ENCODE results near the gene OPA3.

Gene OPA3

DNA sequence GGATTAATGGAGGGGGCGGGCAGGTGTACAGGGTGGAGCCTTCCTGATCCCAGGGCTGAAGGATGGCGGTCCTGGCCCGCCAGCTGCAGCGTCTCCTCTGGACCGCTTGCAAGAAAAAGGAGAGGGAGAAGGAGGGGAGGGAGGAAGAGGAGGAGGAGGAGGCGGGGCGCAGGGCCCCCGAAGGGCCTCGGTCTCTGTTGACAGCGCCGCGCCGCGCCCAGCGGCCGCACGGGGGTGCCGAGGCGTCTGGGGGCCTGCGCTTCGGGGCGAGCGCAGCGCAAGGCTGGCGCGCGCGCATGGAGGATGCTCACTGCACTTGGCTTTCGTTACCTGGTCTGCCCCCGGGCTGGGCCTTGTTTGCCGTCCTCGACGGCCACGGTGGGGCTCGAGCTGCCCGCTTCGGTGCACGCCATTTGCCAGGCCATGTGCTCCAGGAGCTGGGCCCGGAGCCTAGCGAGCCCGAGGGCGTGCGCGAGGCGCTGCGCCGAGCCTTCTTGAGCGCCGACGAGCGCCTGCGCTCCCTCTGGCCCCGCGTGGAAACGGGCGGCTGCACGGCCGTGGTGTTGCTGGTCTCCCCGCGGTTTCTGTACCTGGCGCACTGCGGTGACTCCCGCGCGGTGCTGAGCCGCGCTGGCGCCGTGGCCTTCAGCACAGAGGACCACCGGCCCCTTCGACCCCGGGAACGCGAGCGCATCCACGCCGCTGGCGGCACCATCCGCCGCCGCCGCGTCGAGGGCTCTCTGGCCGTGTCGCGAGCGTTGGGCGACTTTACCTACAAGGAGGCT is 86.0 kb downstream of the OPA3 start, which contains the start of gene PPM1N:
Gene PPM1N (plus strand): TSS at position 33 of the 785 bp plus-strand sequence. CDS start 30 bp downstream, at position 63.
- Mint-ChIP-seq H3K9me3 (no peaks in the 10 kb centered on the region), H3K4me1 (peaks cover 28% of the 10 kb centered on the region), H3K4me3 (peak within 1 kb of the TSS; percentile 79 to 85 (median 84)), H3K27me3 (ENCODE audit: low read depth) (peaks cover 67% of the 10 kb centered on the region), H3K27ac (peak within 1 kb of the TSS in 1 of 3 experiments; percentile 8), H3K36me3 (ENCODE audit: low read depth) (no peaks in the 10 kb centered on the region)
- TF ChIP-seq, protein P1, sequence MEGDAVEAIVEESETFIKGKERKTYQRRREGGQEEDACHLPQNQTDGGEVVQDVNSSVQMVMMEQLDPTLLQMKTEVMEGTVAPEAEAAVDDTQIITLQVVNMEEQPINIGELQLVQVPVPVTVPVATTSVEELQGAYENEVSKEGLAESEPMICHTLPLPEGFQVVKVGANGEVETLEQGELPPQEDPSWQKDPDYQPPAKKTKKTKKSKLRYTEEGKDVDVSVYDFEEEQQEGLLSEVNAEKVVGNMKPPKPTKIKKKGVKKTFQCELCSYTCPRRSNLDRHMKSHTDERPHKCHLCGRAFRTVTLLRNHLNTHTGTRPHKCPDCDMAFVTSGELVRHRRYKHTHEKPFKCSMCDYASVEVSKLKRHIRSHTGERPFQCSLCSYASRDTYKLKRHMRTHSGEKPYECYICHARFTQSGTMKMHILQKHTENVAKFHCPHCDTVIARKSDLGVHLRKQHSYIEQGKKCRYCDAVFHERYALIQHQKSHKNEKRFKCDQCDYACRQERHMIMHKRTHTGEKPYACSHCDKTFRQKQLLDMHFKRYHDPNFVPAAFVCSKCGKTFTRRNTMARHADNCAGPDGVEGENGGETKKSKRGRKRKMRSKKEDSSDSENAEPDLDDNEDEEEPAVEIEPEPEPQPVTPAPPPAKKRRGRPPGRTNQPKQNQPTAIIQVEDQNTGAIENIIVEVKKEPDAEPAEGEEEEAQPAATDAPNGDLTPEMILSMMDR (IDR thresholded peaks at IDR 0.05; ENCODE audit: unreplicated experiment in 3 of 3) = no peak

DNA sequence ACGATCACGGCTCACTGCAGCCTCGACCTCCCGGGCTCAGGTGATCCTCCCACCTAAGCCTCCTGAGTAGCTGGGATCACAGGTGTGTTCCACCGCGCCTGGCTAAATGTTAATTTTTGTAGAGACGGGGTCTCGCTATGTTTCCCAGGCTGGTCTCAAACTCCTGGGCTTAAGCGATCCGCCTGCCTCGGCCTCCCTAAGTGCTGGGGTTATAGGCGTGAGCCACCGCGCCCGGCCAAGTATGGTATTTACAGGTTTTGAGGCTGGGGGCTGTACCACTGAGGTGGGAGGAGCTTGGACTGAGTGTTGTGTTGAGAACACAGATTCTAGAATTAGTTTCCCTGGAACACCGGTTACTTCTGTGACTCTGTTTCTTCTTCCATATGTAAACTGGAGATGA is 86.8 kb downstream of the OPA3 start:
- TF ChIP-seq, protein P1 (IDR thresholded peaks at IDR 0.05; ENCODE audit: unreplicated experiment in 3 of 3) = no peak
- peaks cover 72% of the 10 kb centered on the region for H3K27me3 Mint-ChIP-seq (ENCODE audit: low read depth)
- no peaks in the 10 kb centered on the region for H3K36me3 Mint-ChIP-seq (ENCODE audit: low read depth)
- peaks cover 35% of the 10 kb centered on the region for H3K4me1 Mint-ChIP-seq
- H3K27ac Mint-ChIP-seq = no peak overlapping the region
- peak overlapping the region; percentile 63 to 85 (median 79) for H3K4me3 Mint-ChIP-seq
- no peaks in the 10 kb centered on the region for H3K9me3 Mint-ChIP-seq

DNA sequence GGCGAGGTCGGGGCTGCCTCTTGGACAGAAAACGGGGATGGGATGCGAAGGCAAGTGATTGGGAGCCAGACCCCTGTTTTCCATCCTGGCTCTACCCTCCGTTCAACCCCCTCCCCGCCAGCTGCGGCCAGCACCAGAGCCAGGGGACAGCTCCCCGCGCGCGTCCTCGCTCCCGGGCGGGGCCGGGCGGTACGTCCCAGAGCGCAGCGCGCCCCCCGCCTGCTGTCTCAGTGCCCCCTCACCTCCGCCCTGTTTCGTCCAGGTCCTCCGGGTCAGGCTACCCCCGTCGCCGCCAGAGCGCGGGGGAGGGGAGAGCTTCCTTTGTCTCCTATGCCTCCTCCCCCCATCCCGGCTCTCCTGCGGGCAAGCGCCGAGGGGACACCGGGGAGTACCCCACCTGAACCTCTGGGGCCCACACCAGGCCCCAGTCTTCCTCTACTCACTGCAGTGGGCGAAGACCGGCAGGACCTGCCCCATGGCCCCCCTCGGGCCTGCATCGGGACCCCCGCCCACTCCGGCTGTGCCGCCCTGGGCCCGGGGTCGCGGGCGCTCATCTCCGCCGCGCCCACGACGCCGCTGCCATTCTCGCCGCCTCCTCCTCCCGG is 88.2 kb downstream of the OPA3 start:
- Mint-ChIP-seq H3K4me3 (peak overlapping the region; percentile 80 to 84 (median 80)), H3K27ac (no peak overlapping the region), H3K36me3 (ENCODE audit: low read depth) (no peaks in the 10 kb centered on the region), H3K4me1 (peaks cover 46% of the 10 kb centered on the region), H3K27me3 (ENCODE audit: low read depth) (peaks cover 64% of the 10 kb centered on the region), H3K9me3 (no peaks in the 10 kb centered on the region)
- TF ChIP-seq, protein P1 (IDR thresholded peaks at IDR 0.05; ENCODE audit: unreplicated experiment in 3 of 3) = no peak

DNA sequence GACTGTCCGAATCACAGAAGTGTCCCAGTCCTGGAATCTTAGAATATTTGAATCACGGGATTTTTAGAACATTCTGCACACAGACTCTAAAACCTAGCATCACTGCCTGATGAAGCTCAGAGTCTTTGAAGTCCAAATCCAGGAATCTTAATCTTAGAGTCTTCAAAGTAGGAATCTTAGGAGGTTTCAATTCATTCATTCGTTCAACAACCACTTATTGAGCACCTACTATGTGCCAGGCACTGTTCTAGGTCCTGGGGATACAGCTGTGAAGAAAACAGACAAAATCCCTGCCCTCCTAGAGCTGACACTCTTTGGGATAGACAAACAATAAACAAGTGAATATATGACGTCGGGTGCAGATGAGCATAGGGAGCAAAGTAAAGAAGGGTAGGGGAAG is 89.4 kb downstream of the OPA3 start:
- Mint-ChIP-seq H3K27ac (no peak overlapping the region), H3K4me3 (peak overlapping the region; percentile 80 to 84 (median 80)), H3K4me1 (peaks cover 37% of the 10 kb centered on the region), H3K27me3 (ENCODE audit: low read depth) (peaks cover 52% of the 10 kb centered on the region), H3K36me3 (ENCODE audit: low read depth) (no peaks in the 10 kb centered on the region), H3K9me3 (no peaks in the 10 kb centered on the region)
- TF ChIP-seq, protein P1 (IDR thresholded peaks at IDR 0.05; ENCODE audit: unreplicated experiment in 3 of 3) = no peak

DNA sequence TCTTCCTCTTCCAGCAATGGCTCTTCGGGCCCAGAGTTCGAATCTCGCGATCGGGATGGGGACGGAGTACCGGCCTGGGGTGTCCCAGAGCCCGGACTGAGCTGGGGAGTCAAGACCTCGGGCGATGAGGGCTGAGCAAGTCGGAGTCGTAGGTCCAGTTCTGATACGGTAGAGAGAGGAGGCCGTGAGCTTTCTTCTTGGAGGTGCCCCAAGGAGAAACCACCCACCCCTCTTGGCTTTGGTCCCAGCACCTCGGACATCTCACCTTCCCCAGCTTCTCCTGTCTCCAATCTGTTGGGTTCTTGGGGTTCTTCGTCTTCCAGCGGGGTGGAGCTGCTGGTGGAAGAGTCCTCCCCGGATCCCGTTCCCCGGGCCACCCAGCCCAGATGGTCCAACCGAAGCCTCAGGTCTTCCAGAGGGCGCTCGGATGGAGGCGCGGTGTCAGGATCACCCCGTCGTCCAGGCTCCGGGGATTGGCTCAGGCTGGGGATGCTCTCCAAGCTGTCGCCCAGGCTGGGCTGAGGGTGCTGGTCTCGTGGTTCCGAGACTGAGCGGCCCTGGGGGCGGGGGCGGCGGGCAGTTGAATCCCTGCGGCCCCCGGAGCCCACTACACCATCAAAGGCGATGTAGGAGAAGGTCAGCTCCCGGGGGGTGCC is 90.2 kb downstream of the OPA3 start:
- H3K36me3 Mint-ChIP-seq (ENCODE audit: low read depth) = no peaks in the 10 kb centered on the region
- peak overlapping the region in 1 of 3 experiments; percentile 48 for H3K27ac Mint-ChIP-seq
- peak overlapping the region; percentile 77 to 94 (median 93) for H3K4me3 Mint-ChIP-seq
- H3K9me3 Mint-ChIP-seq = no peaks in the 10 kb centered on the region
- H3K27me3 Mint-ChIP-seq (ENCODE audit: low read depth) = peaks cover 44% of the 10 kb centered on the region
- H3K4me1 Mint-ChIP-seq = peaks cover 34% of the 10 kb centered on the region
- TF ChIP-seq, protein P1 (IDR thresholded peaks at IDR 0.05; ENCODE audit: unreplicated experiment in 3 of 3) = no peak

All from nephron (organoid).